Mucosa of rectum (tissue), 2 donors: ENCODE measurements around the gene TBCD.

Source experiments
- H3K27ac ChIP-seq, 2 donors: one replicate each; pipeline ENCODE4 v1.7.0; 2013; ENCODE audit warnings: inconsistent platforms in 2 of 2, low read depth in 2 of 2, low read length in 2 of 2
- H3K27me3 ChIP-seq, 2 donors: one replicate each; pipeline ENCODE4 v1.7.0; 2013; ENCODE audit warnings: low read length in 2 of 2; ENCODE audit not compliant: control insufficient read depth in 2 of 2, insufficient read depth in 2 of 2
- H3K36me3 ChIP-seq, 2 donors: one replicate each; pipeline ENCODE4 v1.7.0; 2013; ENCODE audit warnings: low read length in 2 of 2; ENCODE audit not compliant: control insufficient read depth in 2 of 2, insufficient read depth in 2 of 2
- H3K4me1 ChIP-seq, 2 donors: one replicate each; pipeline ENCODE4 v1.7.0; 2013; ENCODE audit warnings: low read length in 2 of 2, mild to moderate bottlenecking in 1 of 2; ENCODE audit not compliant: control insufficient read depth in 2 of 2, insufficient read depth in 2 of 2
- H3K4me3 ChIP-seq, 2 donors: one replicate each; pipeline ENCODE4 v1.7.0; 2013; ENCODE audit warnings: low read length in 2 of 2
- H3K9ac ChIP-seq, 2 donors: one replicate each; pipeline ENCODE4 v1.7.0; 2013; ENCODE audit warnings: low read length in 2 of 2, low read depth in 1 of 2, mild to moderate bottlenecking in 1 of 2
- H3K9me3 ChIP-seq, 2 donors: one replicate each; pipeline ENCODE4 v1.7.0; 2013; ENCODE audit warnings: low read length in 2 of 2; ENCODE audit not compliant: control insufficient read depth in 2 of 2
- donor health status: healthy.
- donor health status: Normal muscosa, but diverticular disease.

TBCD gene

GRCh38 chr17:82901356-82901755 lies 149.5 kb downstream of the TBCD start:
- Histone ChIP-seq H3K4me1 (no peaks in the 10 kb centered on the region), H3K27me3 (no peaks in the 10 kb centered on the region), H3K9ac (no peak overlapping the region), H3K36me3 (peaks cover 10 to 25% of the 10 kb centered on the region in 2 donors), H3K9me3 (no peaks in the 10 kb centered on the region), H3K4me3 (no peak overlapping the region), H3K27ac (no peak overlapping the region)

GRCh38 chr17:82901856-82902255 lies 150.0 kb downstream of the TBCD start:
- peaks cover 12 to 25% of the 10 kb centered on the region in 2 donors for H3K36me3 ChIP-seq
- H3K27me3 ChIP-seq = no peaks in the 10 kb centered on the region
- H3K9ac ChIP-seq = no peak overlapping the region
- no peaks in the 10 kb centered on the region for H3K9me3 ChIP-seq
- H3K4me3 ChIP-seq = no peak overlapping the region
- no peaks in the 10 kb centered on the region for H3K4me1 ChIP-seq
- H3K27ac ChIP-seq = no peak overlapping the region

GRCh38 chr17:82902972-82903874 lies 151.4 kb downstream of the TBCD start:
- Histone ChIP-seq H3K4me3 (no peak overlapping the region), H3K4me1 (no peaks in the 10 kb centered on the region), H3K9ac (no peak overlapping the region), H3K27me3 (no peaks in the 10 kb centered on the region), H3K36me3 (peaks cover 12 to 27% of the 10 kb centered on the region in 2 donors), H3K27ac (no peak overlapping the region), H3K9me3 (no peaks in the 10 kb centered on the region)

- H3K9ac ChIP-seq = no peak overlapping the region
- H3K4me3 ChIP-seq = no peak overlapping the region
- no peaks in the 10 kb centered on the region for H3K27me3 ChIP-seq
- no peaks in the 10 kb centered on the region for H3K9me3 ChIP-seq
- no peaks in the 10 kb centered on the region for H3K4me1 ChIP-seq
- peaks cover 12 to 21% of the 10 kb centered on the region in 2 donors for H3K36me3 ChIP-seq
- no peak overlapping the region for H3K27ac ChIP-seq
These were observed 153.3 kb downstream of the TBCD start for GRCh38 chr17:82905130-82905529.

- no peak overlapping the region for H3K27ac ChIP-seq
- H3K9me3 ChIP-seq = no peaks in the 10 kb centered on the region
- no peak overlapping the region for H3K9ac ChIP-seq
- H3K27me3 ChIP-seq = no peaks in the 10 kb centered on the region
- H3K4me3 ChIP-seq = no peak overlapping the region
- H3K4me1 ChIP-seq = no peaks in the 10 kb centered on the region
- peaks cover 12 to 16% of the 10 kb centered on the region in 2 donors for H3K36me3 ChIP-seq
These were observed 156.1 kb downstream of the TBCD start for GRCh38 chr17:82907797-82908542.

- Histone ChIP-seq H3K9me3 (no peaks in the 10 kb centered on the region), H3K4me3 (no peak overlapping the region), H3K27ac (no peak overlapping the region), H3K36me3 (peaks cover 9 to 15% of the 10 kb centered on the region in 2 donors), H3K27me3 (no peaks in the 10 kb centered on the region), H3K9ac (no peak overlapping the region), H3K4me1 (no peaks in the 10 kb centered on the region)
These were observed 156.8 kb downstream of the TBCD start for GRCh38 chr17:82908543-82909160.

GRCh38 chr17:82909322-82909904 lies 157.5 kb downstream of the TBCD start:
- Histone ChIP-seq H3K27me3 (no peaks in the 10 kb centered on the region), H3K27ac (no peak overlapping the region), H3K4me1 (no peaks in the 10 kb centered on the region), H3K4me3 (no peak overlapping the region), H3K9ac (no peak overlapping the region), H3K9me3 (no peaks in the 10 kb centered on the region), H3K36me3 (peaks cover 9 to 12% of the 10 kb centered on the region in 2 donors)

- H3K9me3 ChIP-seq = no peaks in the 10 kb centered on the region
- H3K4me3 ChIP-seq = no peak overlapping the region
- no peaks in the 10 kb centered on the region for H3K27me3 ChIP-seq
- no peak overlapping the region for H3K27ac ChIP-seq
- H3K4me1 ChIP-seq = no peaks in the 10 kb centered on the region
- H3K9ac ChIP-seq = no peak overlapping the region
- H3K36me3 ChIP-seq = peaks cover 9 to 10% of the 10 kb centered on the region in 2 donors
These were observed 158.2 kb downstream of the TBCD start for GRCh38 chr17:82910041-82910481.

GRCh38 chr17:82910770-82911169 lies 158.9 kb downstream of the TBCD start:
- no peak overlapping the region for H3K27ac ChIP-seq
- peaks cover 8 to 15% of the 10 kb centered on the region in 2 donors for H3K36me3 ChIP-seq
- H3K4me1 ChIP-seq = no peaks in the 10 kb centered on the region
- no peaks in the 10 kb centered on the region for H3K9me3 ChIP-seq
- H3K27me3 ChIP-seq = no peaks in the 10 kb centered on the region
- H3K9ac ChIP-seq = no peak overlapping the region
- no peak overlapping the region for H3K4me3 ChIP-seq
